H1 (cell line): ENCODE results near the gene KRT10. TPM values are rescaled to one million over a fixed set of nuclear protein-coding genes. Genes with fewer than 3 reads are reported as not detected.

ENCODE experiments used
- NANOG ChIP-seq: IDR thresholded peaks from 2 replicates; pipeline ENCODE4 v1.6.1; 2011; ENCODE audit warnings: low read length, low read depth, mild to moderate bottlenecking, inconsistent platforms; ENCODE audit not compliant: insufficient read depth, poor library complexity, severe bottlenecking
- TAF7 ChIP-seq: optimal IDR thresholded peaks from 2 replicates; pipeline ENCODE3; 2011; ENCODE audit warnings: low read depth, mild to moderate bottlenecking, inconsistent platforms, low read length, moderate library complexity, borderline replicate concordance
- TCF12 ChIP-seq: IDR thresholded peaks from 2 replicates; pipeline ENCODE4 v1.6.1; 2011; ENCODE audit warnings: low read depth, mild to moderate bottlenecking, low read length
- YY1 ChIP-seq: IDR thresholded peaks from 2 replicates; pipeline ENCODE4 v1.6.1; 2011; ENCODE audit warnings: low read depth, mild to moderate bottlenecking, low read length
- polyA plus RNA-seq, 7 experiments: library from polyadenylated mRNA; depleted of rRNA in 3 of 7; stranded (reverse) in 5 of 7; unstranded in 2 of 7; fragments of >200 nt in 5 of 7; fragments of 200-250 nt in 2 of 7; gene quantifications; 1 replicate in 5 of 7; 2 replicates in 1 of 7; 4 replicates in 1 of 7; pipeline versions ENCODE4 v1.2.1 to v1.2.3, GENCODE V29; 2011 to 2013; ENCODE audit warnings: missing spikeins in 2 of 7, mixed read lengths in 2 of 7
- total RNA-seq: library from RNA; stranded (reverse); fragmentation: NEBNext Ultra II Directional; extraction: Animal tissue kit (Norgen Biotek cat#: 25700); gene quantifications from 2 replicates; pipeline ENCODE4 v1.2.1, GENCODE V29; 2021
- TF ChIP-seq, protein P1 (sequence below), 3 experiments: IDR thresholded peaks; 1 replicate in 2 of 3; 2 replicates in 1 of 3; pipeline versions ENCODE4 v1.5.1 to v1.6.1; 2011; ENCODE audit warnings: low read length in 3 of 3, mild to moderate bottlenecking in 3 of 3, inconsistent platforms in 2 of 3, low read depth in 1 of 3, moderate library complexity in 1 of 3; ENCODE audit not compliant: insufficient read depth in 1 of 3; ENCODE audit errors: control extremely low read depth in 1 of 3

The KRT10 gene
- total and polyA plus RNA-seq, 2 of the 8 experiments (the other 6 are each of a cell fraction or from before 2014, with no cell fraction given), result 3.5 to 39.4 TPM

DNA sequence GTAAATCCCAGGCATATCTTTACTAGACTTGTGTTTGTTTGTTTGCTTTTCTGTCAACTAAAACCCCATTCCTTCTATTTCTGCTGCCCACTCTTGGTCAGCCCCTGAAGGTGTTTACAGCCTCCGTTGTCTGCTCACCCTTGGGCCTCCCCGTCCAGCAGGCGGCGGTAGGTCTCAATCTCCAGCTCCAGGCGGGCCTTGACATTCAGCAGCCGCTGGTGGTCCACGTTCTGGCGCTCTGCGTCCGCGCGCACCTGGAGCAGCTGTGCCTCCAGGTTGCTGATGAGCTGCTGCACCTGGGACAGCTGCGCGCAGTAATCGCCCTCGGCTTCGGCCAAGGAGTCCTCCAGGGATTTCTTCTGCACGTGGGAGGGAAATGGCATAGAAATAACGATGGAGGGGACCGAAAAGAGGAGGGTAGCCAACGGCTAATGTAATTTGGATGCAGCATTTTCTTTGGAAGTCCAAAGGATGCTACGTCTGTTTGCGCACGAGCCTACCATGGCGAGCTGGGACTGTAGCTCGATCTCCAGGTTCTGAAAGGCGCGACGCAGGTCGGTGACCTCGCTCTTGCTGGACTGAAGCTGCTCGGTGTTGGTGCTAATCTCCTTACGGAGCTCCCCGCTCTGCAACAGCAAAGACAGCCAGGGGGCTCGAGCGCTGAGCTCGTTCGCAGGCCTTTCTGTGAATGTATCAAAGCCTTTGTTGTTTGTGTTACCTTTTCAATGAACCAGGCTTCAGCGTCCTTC is 40.7 kb upstream of the KRT10 start (continued):
- TF ChIP-seq, protein P1, sequence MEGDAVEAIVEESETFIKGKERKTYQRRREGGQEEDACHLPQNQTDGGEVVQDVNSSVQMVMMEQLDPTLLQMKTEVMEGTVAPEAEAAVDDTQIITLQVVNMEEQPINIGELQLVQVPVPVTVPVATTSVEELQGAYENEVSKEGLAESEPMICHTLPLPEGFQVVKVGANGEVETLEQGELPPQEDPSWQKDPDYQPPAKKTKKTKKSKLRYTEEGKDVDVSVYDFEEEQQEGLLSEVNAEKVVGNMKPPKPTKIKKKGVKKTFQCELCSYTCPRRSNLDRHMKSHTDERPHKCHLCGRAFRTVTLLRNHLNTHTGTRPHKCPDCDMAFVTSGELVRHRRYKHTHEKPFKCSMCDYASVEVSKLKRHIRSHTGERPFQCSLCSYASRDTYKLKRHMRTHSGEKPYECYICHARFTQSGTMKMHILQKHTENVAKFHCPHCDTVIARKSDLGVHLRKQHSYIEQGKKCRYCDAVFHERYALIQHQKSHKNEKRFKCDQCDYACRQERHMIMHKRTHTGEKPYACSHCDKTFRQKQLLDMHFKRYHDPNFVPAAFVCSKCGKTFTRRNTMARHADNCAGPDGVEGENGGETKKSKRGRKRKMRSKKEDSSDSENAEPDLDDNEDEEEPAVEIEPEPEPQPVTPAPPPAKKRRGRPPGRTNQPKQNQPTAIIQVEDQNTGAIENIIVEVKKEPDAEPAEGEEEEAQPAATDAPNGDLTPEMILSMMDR (IDR thresholded peaks at IDR 0.05; ENCODE audit: control extremely low read depth in 1 of 3, insufficient read depth in 1 of 3, low read depth in 1 of 3, low read length in 3 of 3), result peak; percentile 80 to 96 (median 95)
- TF ChIP-seq TCF12 (peak; percentile 82; the same call in 1 of the 2 replicates), TAF7 (peak; percentile 35), YY1 (0 out of 2 replicates have a peak, but pooled peaks have one; percentile 31), NANOG (peak; percentile 23)
- TF ChIP-seq, all 59 proteins: peak for 11
